ENCODE measurements around the gene ATAT1. TPM values are rescaled to one million over a fixed set of nuclear protein-coding genes. Genes with fewer than 3 reads are reported as not detected.

Gene ATAT1
- total RNA-seq, 1 donor = 5.6 TPM

DNA sequence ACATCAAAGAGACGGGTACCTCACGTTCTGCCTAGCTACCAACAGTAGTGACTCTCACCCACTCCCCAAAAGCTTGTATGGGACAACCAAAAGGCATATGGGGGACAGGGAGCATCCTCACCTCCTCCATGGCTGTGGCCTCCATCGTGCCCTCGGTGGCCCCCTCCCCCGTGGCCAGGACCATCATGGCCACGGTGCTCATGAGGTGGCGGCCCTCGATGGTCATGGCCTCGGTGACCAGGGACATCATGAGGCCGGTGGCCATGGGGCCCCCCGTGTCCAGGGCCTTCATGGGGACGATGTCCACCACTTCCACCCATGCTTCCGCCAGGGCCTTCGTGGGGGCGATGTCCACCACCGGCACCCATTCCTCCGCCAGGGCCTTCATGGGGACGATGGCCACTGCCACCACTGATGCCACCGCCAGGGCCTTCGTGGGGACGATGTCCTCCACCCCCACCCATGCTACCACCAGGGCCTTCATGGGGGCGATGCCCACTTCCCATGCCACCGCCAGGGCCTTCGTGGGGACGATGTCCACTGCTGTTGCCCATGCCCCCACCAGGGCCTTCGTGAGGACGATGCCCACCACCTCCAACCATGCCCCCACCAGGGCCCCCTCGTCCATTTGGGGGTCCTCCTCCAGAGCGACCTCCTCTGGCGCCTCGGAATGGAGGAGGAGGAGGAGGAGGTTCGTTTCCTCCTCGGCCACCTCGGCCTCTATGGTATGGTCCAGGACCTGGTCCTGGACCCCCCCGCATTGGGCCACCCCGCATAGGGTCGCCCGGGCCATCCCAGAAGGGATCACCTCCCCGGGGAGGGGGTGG is 24.6 kb upstream of the ATAT1 start:
- DNase-seq (ENCODE audit: low read depth) = no peak
- no peak overlapping the region for H3K4me3 ChIP-seq (ENCODE audit: low read depth, low read length)
- TF ChIP-seq CTCF (IDR thresholded peaks at IDR 0.05; ENCODE audit: insufficient read depth, low read length) = no peak

- TF ChIP-seq CTCF (IDR thresholded peaks at IDR 0.05; ENCODE audit: insufficient read depth, low read length) = no peak
- DNase-seq (ENCODE audit: low read depth) = no peak
- no peak overlapping the region for H3K4me3 ChIP-seq (ENCODE audit: low read depth, low read length)
Measured at GRCh38 chr6:30603961-30604360, 22.7 kb upstream of the ATAT1 start.

GRCh38 chr6:30610065-30610464 is 16.6 kb upstream of the ATAT1 start:
- DNase-seq (ENCODE audit: low read depth) = no peak
- TF ChIP-seq CTCF (IDR thresholded peaks at IDR 0.05; ENCODE audit: insufficient read depth, low read length) = no peak
- no peak overlapping the region for H3K4me3 ChIP-seq (ENCODE audit: low read depth, low read length)

DNA sequence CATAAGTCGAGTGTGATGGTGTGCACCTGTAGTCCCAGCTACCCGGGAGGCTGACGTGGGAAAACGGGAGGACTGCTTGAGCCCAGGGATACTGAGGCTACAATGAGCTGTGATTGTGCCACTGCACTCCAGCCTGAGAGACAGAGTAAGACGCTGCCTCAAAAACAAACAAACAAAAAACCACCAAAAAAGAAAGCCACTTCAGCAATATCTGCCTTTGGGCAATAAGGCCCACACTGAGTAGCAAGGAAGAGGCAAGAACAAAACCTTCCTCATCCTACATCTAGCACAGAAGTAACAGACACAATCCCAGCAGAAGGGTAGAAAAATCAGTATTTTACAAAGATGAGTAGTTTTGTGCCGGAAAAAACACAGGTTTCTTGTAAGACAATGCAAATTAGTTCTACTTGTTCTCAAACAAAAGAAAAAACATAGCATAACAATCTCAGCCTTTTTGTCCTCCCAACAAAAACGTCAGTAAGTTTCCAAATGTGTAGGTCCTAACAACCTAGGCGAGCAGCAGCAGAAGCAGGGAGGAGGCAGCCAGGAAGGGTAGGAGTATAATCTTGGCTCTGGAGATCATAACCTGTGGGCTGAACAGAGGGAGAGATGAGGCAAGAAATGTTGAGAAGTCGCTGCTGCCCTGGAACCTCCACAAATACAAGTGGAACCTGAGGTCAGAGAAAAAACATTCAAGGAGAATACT is 15.4 kb upstream of the ATAT1 start:
- TF ChIP-seq CTCF (IDR thresholded peaks at IDR 0.05; ENCODE audit: insufficient read depth, low read length) = no peak
- no peak overlapping the region for H3K4me3 ChIP-seq (ENCODE audit: low read depth, low read length)
- DNase-seq (ENCODE audit: low read depth) = no peak

DNA sequence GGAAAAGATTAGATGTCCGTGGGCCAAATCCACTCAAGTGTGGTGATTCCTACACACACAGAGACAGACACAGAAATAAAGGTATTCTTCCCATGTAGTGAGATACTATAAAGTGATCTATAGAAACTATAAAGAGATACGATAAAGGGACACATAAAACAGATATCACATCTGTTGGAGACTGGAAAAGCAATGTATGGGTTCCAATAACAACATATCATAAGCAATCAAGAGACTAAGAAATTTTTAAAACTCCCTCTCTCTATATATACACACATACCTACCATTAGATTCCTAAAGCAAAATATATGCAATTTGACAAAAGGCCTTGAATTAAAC is 14.8 kb upstream of the ATAT1 start:
- no peak overlapping the region for H3K4me3 ChIP-seq (ENCODE audit: low read depth, low read length)
- no peak for TF ChIP-seq CTCF (IDR thresholded peaks at IDR 0.05; ENCODE audit: insufficient read depth, low read length)
- no peak for DNase-seq (ENCODE audit: low read depth)

DNA sequence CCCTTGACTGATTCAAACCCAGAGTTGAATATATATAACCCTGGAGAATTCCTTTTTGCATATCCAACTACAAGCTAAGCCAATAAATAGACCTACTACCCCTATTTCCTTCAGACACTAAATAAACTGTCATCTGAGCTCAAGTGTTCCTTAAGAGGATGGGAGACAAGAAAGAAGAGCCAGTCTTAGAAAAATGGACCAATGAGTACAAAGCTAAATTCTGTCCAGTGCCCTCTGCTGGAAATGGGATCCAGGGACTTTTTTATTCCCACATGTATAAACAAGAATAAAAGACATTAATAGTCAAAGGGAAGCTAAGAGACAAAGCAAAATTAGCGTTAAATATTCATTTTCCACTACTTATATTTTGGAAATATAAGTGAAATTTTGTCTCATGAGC is 14.5 kb upstream of the ATAT1 start:
- H3K4me3 ChIP-seq (ENCODE audit: low read depth, low read length) = no peak overlapping the region
- TF ChIP-seq CTCF (IDR thresholded peaks at IDR 0.05; ENCODE audit: insufficient read depth, low read length) = peak; percentile 51
- peak; percentile 60 for DNase-seq (ENCODE audit: low read depth)

Measured in fibroblast of the aortic adventitia (primary cell).